Measurements from ENCODE around the gene GRHL3. TPM values are rescaled to one million over a fixed set of nuclear protein-coding genes. Genes with fewer than 3 reads are reported as not detected.

GRHL3 gene
- total and polyA plus RNA-seq, 2 donors (not counting 3 experiments of a cell fraction or from before 2014, with no cell fraction given) = not detected

DNA sequence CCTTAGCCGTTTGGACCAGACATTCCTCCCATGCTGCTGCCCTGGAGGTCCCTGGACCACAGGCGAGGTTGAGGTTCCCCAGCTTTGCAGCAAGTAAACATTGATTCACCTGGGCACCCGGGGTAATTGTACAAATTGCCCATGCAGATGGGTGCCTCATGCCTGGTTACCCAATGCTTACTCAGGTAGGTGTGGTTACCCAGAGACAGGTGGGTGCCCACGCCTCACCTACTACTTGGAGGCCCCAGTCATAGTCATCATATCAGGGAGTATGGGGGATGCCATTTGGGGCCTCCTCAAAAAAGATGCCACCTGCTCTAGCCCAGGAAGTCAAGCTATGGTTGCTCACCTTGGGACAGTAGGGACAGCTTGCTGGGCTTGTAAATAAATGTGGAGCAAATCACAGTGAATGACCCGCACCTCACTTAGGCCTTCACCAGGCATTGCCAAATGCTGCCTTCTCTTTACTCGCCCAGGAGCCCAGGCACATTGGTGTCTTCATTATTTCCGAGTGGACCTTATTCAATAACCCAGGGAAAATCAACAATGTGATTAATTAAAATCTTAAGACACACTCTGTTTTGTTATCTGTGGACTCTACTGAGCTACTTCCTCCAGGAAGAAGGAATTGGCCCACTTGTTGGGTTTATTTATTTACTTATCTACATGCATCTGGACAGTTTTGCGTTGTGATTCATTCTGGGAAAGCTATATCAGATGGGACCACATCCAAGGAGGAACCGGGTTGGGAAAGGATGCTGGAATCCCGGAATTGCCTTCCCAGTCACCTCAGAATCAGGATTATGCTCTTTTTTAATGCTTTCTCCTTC lies 35.6 kb upstream of the GRHL3 start:
- Histone ChIP-seq H3K4me1 (ENCODE audit: control insufficient read depth, extremely low read depth, insufficient read depth, low read length) (peaks cover 5% of the 10 kb centered on the region), H3K4me2 (ENCODE audit: insufficient read depth, low read length) (no peak overlapping the region), H3K9me3 (replicated peaks; ENCODE audit: control insufficient read depth, insufficient read depth, low read length) (no peaks in the 10 kb centered on the region), H3K27me3 (ENCODE audit: control insufficient read depth in 2 of 2, insufficient read depth in 2 of 2, low read length in 2 of 2) (peaks cover 17% of the 10 kb centered on the region in 2 experiments), H3K9ac (replicated peaks; ENCODE audit: extremely low read depth, insufficient read depth, low read length) (no peak overlapping the region), H3K27ac (ENCODE audit: insufficient read depth, low read depth, low read length) (no peak overlapping the region), H3K9me1 (replicated peaks; ENCODE audit: control insufficient read depth, extremely low read depth, insufficient read depth, low read length) (no peaks in the 10 kb centered on the region), H3K36me3 (ENCODE audit: control insufficient read depth in 2 of 2, extremely low read depth in 1 of 2, insufficient read depth in 2 of 2, low read length in 2 of 2) (no peaks in the 10 kb centered on the region), H3K79me2 (ENCODE audit: control insufficient read depth, insufficient read depth, low read length) (no peaks in the 10 kb centered on the region), H4K20me1 (replicated peaks; ENCODE audit: control insufficient read depth, extremely low read depth, insufficient read depth, low read length) (no peaks in the 10 kb centered on the region), H2AFZ (ENCODE audit: low read depth, low read length) (no peak overlapping the region), H3K4me3 (replicated peaks in 1 of 3; ENCODE audit: insufficient read depth in 1 of 3, low read depth in 1 of 3, low read length in 3 of 3) (no peak overlapping the region)
- BruUV-seq (replicated peaks) = no TSS peak
- ChIA-PET POLR2A (no interaction called here), CTCF (interaction anchor here (0.9 to 1.2 kb wide), 2 partner anchors 11 to 18 kb away, joined by 3 to 4 read pairs; no protein-coding TSS in a partner anchor)
- dilution Hi-C loops (cut with MboI; ENCODE audit: extremely low pct_ligation_motif_present, low sequenced_read_pairs) = no loop called here
- intact Hi-C loops (cut with micrococcal nuclease) = no loop called here
- no peak for TF ChIP-seq EZH2 (IDR thresholded peaks at IDR 0.05; ENCODE audit: borderline replicate concordance, low read depth, low read length, severe bottlenecking)
- peak; percentile 90 for TF ChIP-seq FOS (IDR thresholded peaks at IDR 0.05; ENCODE audit: borderline replicate concordance, insufficient read depth, low read length)
- TF ChIP-seq POLR2A (IDR thresholded peaks at IDR 0.05; ENCODE audit: low read depth, low read length) = no peak
- peak; percentile 50 for TF ChIP-seq JUN (IDR thresholded peaks at IDR 0.05; ENCODE audit: borderline replicate concordance, insufficient read depth, insufficient read length, low read depth)
- no peak for TF ChIP-seq MYC (IDR thresholded peaks at IDR 0.05; ENCODE audit: low read depth, low read length)
- TF ChIP-seq POLR2AphosphoS5 (IDR thresholded peaks at IDR 0.05; ENCODE audit: insufficient read depth, low read depth, low read length) = peak; percentile 87
- peak; percentile 100 for TF ChIP-seq GATA2 (IDR thresholded peaks at IDR 0.05; ENCODE audit: insufficient read depth, insufficient read length, low read depth, low read length)
- TF ChIP-seq, protein P1, sequence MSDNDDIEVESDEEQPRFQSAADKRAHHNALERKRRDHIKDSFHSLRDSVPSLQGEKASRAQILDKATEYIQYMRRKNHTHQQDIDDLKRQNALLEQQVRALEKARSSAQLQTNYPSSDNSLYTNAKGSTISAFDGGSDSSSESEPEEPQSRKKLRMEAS (IDR thresholded peaks at IDR 0.05; ENCODE audit: insufficient read depth, insufficient read length) = no peak
- TF ChIP-seq, protein P2, sequence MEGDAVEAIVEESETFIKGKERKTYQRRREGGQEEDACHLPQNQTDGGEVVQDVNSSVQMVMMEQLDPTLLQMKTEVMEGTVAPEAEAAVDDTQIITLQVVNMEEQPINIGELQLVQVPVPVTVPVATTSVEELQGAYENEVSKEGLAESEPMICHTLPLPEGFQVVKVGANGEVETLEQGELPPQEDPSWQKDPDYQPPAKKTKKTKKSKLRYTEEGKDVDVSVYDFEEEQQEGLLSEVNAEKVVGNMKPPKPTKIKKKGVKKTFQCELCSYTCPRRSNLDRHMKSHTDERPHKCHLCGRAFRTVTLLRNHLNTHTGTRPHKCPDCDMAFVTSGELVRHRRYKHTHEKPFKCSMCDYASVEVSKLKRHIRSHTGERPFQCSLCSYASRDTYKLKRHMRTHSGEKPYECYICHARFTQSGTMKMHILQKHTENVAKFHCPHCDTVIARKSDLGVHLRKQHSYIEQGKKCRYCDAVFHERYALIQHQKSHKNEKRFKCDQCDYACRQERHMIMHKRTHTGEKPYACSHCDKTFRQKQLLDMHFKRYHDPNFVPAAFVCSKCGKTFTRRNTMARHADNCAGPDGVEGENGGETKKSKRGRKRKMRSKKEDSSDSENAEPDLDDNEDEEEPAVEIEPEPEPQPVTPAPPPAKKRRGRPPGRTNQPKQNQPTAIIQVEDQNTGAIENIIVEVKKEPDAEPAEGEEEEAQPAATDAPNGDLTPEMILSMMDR (IDR thresholded peaks at IDR 0.05; ENCODE audit: extremely low read depth in 1 of 2, insufficient read depth in 1 of 2, low read depth in 1 of 2, low read length in 2 of 2) = no peak
- DNase-seq (ENCODE audit: low read depth, low spot score) (peak; percentile 80), FAIRE-seq (peak; percentile 82)
